Esophagus muscularis mucosa (tissue), 4 donors: ENCODE data around the gene AHCYL2.

Experiments used
- CTCF ChIP-seq, 3 experiments: fragments of 200-600 bp in 2 of 3; fragments of 450-650 bp in 1 of 3; sonication (generic) in 2 of 3; IDR thresholded peaks; one replicate each; pipeline ENCODE4 v1.5.1; 2017 to 2019; ENCODE audit warnings: antibody characterized with exemption in 3 of 3, mild to moderate bottlenecking in 2 of 3, moderate library complexity in 1 of 3
- EP300 ChIP-seq: sonication (generic); formaldehyde crosslinking; IDR thresholded peaks from one replicate; pipeline ENCODE4 v1.6.1; 2017; ENCODE audit warnings: antibody characterized with exemption
- POLR2AphosphoS5 ChIP-seq, 2 donors: sonication (generic); formaldehyde crosslinking; IDR thresholded peaks; one replicate each; pipeline ENCODE4 v1.6.1; 2017; ENCODE audit warnings: antibody characterized with exemption in 2 of 2

DNA sequence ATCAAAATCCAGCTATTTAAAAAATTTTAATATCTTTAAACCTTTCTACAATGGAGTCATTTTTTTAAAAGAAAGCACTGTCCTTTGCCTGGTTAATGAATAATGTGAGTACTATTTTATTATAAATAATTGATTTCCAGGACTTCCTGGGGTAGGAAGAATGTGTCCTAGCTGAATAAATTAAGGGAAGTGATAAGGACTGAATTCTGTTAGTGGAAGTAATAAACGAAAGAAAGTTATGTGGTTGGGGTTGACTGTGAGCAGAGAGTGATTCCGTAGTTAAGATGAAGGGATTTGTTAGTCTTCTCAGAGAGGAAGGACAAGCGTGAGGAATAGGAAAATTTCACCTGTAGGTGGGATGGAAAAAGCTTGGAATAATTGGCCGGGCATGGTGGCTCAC is 59.1 kb downstream of the AHCYL2 start:
- TF ChIP-seq CTCF (IDR thresholded peaks at IDR 0.05) = no peak
- TF ChIP-seq EP300 = no peak
- no peak for TF ChIP-seq POLR2AphosphoS5 (IDR thresholded peaks at IDR 0.05)
